ENCODE measurements around the gene CAMK1D.

- TF ChIP-seq POLR2A (IDR thresholded peaks at IDR 0.05), result no peak
- TF ChIP-seq, protein P1, sequence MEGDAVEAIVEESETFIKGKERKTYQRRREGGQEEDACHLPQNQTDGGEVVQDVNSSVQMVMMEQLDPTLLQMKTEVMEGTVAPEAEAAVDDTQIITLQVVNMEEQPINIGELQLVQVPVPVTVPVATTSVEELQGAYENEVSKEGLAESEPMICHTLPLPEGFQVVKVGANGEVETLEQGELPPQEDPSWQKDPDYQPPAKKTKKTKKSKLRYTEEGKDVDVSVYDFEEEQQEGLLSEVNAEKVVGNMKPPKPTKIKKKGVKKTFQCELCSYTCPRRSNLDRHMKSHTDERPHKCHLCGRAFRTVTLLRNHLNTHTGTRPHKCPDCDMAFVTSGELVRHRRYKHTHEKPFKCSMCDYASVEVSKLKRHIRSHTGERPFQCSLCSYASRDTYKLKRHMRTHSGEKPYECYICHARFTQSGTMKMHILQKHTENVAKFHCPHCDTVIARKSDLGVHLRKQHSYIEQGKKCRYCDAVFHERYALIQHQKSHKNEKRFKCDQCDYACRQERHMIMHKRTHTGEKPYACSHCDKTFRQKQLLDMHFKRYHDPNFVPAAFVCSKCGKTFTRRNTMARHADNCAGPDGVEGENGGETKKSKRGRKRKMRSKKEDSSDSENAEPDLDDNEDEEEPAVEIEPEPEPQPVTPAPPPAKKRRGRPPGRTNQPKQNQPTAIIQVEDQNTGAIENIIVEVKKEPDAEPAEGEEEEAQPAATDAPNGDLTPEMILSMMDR (IDR thresholded peaks at IDR 0.05), result no peak
Observed at GRCh38 chr10:12420530-12421120, 71.3 kb downstream of the CAMK1D start.

Measured in heart left ventricle (tissue), 13 donors.